OCI-LY1 (cell line): Measurements from ENCODE around the gene EXOSC3.

Experiments used
- CTCF ChIP-seq: fragments of 200-600 bp; sonication (generic), shearing (Covaris generic); IDR thresholded peaks from 2 replicates; pipeline ENCODE4 v1.5.1; 2017; ENCODE audit warnings: mild to moderate bottlenecking, antibody characterized with exemption, low read length, moderate library complexity, mixed read lengths
- EZH2 ChIP-seq: fragments of 200-600 bp; sonication (generic), shearing (Covaris generic); IDR thresholded peaks from 2 replicates; pipeline ENCODE4 v1.8.0; 2017; ENCODE audit warnings: borderline replicate concordance, mixed run types, mild to moderate bottlenecking, antibody characterized with exemption, low read length, moderate library complexity, mixed read lengths

- TF ChIP-seq CTCF (no peak), EZH2 (no peak)
Measured at GRCh38 chr9:37769306-37769705, 15.6 kb downstream of the EXOSC3 start.
